ENCODE measurements around the gene OARD1. TPM values are rescaled to one million over a fixed set of nuclear protein-coding genes. Genes with fewer than 3 reads are reported as not detected.
"Not testable (repeated sequence)": the region's sequence is repeated elsewhere in the genome, so short reads cannot be mapped to it uniquely, and the experiment has no call there.

Gene OARD1
- total and polyA plus RNA-seq, 2 donors, result 44.8 to 50.9 TPM

GRCh38 chr6:41025966-41026530 is 46.1 kb downstream of the OARD1 start:
- Histone ChIP-seq H3K4me1 (ENCODE audit: control insufficient read depth in 2 of 2, insufficient read depth in 2 of 2, low read length in 2 of 2) (peaks cover 21 to 36% of the 10 kb centered on the region in 2 donors), H3K27ac (ENCODE audit: low read depth in 1 of 2, low read length in 1 of 2) (peak overlapping the region in 1 of 2 donors; percentile 93), H3K4me3 (ENCODE audit: low read length in 2 of 2) (peak overlapping the region; percentile 82), H3K9me3 (ENCODE audit: control insufficient read depth in 2 of 2, insufficient read depth in 1 of 2, low read length in 1 of 2) (no peaks in the 10 kb centered on the region), H3K27me3 (ENCODE audit: control insufficient read depth in 2 of 2, insufficient read depth in 1 of 2, low read length in 1 of 2) (no peaks in the 10 kb centered on the region), H3K36me3 (ENCODE audit: control insufficient read depth in 2 of 2, insufficient read depth in 2 of 2, low read length in 1 of 2) (peaks cover 3% of the 10 kb centered on the region in 2 donors)
- DNase-seq (ENCODE audit: low read depth in 6 of 9, low spot score in 9 of 9), result no peak
- 94% methylated on average over 3 of the region's 3 CpGs for WGBS

GRCh38 chr6:41023114-41023513 is 49.0 kb downstream of the OARD1 start:
- H3K36me3 ChIP-seq (ENCODE audit: control insufficient read depth in 2 of 2, insufficient read depth in 2 of 2, low read length in 1 of 2), result peaks cover 3% of the 10 kb centered on the region in 2 donors
- WGBS, result 98% methylated on average over 3 of the region's 3 CpGs

GRCh38 chr6:41022294-41022693 is 49.9 kb downstream of the OARD1 start:
- no peak overlapping the region for H3K27ac ChIP-seq (ENCODE audit: low read depth in 1 of 2, low read length in 1 of 2)

More at GRCh38 chr6:41023114-41023513, 49.0 kb downstream of the OARD1 start:
- no peak overlapping the region for H3K27ac ChIP-seq (ENCODE audit: low read depth in 1 of 2, low read length in 1 of 2)
- H3K4me1 ChIP-seq (ENCODE audit: control insufficient read depth in 2 of 2, insufficient read depth in 2 of 2, low read length in 2 of 2), result peaks cover 14 to 19% of the 10 kb centered on the region in 2 donors
- no peak overlapping the region for H3K4me3 ChIP-seq (ENCODE audit: low read length in 2 of 2)
- H3K27me3 ChIP-seq (ENCODE audit: control insufficient read depth in 2 of 2, insufficient read depth in 1 of 2, low read length in 1 of 2), result no peaks in the 10 kb centered on the region
- DNase-seq (ENCODE audit: low read depth in 6 of 9, low spot score in 9 of 9), result no peak
- no peaks in the 10 kb centered on the region for H3K9me3 ChIP-seq (ENCODE audit: control insufficient read depth in 2 of 2, insufficient read depth in 1 of 2, low read length in 1 of 2)

GRCh38 chr6:41021832-41022231 is 50.3 kb downstream of the OARD1 start:
- peaks cover 3% of the 10 kb centered on the region in 2 donors for H3K36me3 ChIP-seq (ENCODE audit: control insufficient read depth in 2 of 2, insufficient read depth in 2 of 2, low read length in 1 of 2)
- no peak overlapping the region for H3K27ac ChIP-seq (ENCODE audit: low read depth in 1 of 2, low read length in 1 of 2)
- H3K4me3 ChIP-seq (ENCODE audit: low read length in 2 of 2), result no peak overlapping the region
- 98% methylated on average over 3 of the region's 3 CpGs for WGBS
- no peaks in the 10 kb centered on the region for H3K9me3 ChIP-seq (ENCODE audit: control insufficient read depth in 2 of 2, insufficient read depth in 1 of 2, low read length in 1 of 2)
- H3K4me1 ChIP-seq (ENCODE audit: control insufficient read depth in 2 of 2, insufficient read depth in 2 of 2, low read length in 2 of 2), result peaks cover 14 to 18% of the 10 kb centered on the region in 2 donors
- no peak for DNase-seq (ENCODE audit: low read depth in 6 of 9, low spot score in 9 of 9)
- H3K27me3 ChIP-seq (ENCODE audit: control insufficient read depth in 2 of 2, insufficient read depth in 1 of 2, low read length in 1 of 2), result no peaks in the 10 kb centered on the region

More at GRCh38 chr6:41022294-41022693, 49.9 kb downstream of the OARD1 start:
- Histone ChIP-seq H3K36me3 (ENCODE audit: control insufficient read depth in 2 of 2, insufficient read depth in 2 of 2, low read length in 1 of 2) (peaks cover 3% of the 10 kb centered on the region in 2 donors), H3K27me3 (ENCODE audit: control insufficient read depth in 2 of 2, insufficient read depth in 1 of 2, low read length in 1 of 2) (no peaks in the 10 kb centered on the region), H3K4me3 (ENCODE audit: low read length in 2 of 2) (no peak overlapping the region), H3K9me3 (ENCODE audit: control insufficient read depth in 2 of 2, insufficient read depth in 1 of 2, low read length in 1 of 2) (no peaks in the 10 kb centered on the region), H3K4me1 (ENCODE audit: control insufficient read depth in 2 of 2, insufficient read depth in 2 of 2, low read length in 2 of 2) (peaks cover 12 to 19% of the 10 kb centered on the region in 2 donors)
- DNase-seq (ENCODE audit: low read depth in 6 of 9, low spot score in 9 of 9), result no peak

GRCh38 chr6:41017663-41018062 is 54.5 kb downstream of the OARD1 start:
- Histone ChIP-seq H3K9me3 (ENCODE audit: control insufficient read depth in 2 of 2, insufficient read depth in 1 of 2, low read length in 1 of 2) (no peaks in the 10 kb centered on the region), H3K4me1 (ENCODE audit: control insufficient read depth in 2 of 2, insufficient read depth in 2 of 2, low read length in 2 of 2) (peaks cover 6 to 11% of the 10 kb centered on the region in 2 donors), H3K4me3 (ENCODE audit: low read length in 2 of 2) (no peak overlapping the region), H3K27ac (ENCODE audit: low read depth in 1 of 2, low read length in 1 of 2) (no peak overlapping the region), H3K27me3 (ENCODE audit: control insufficient read depth in 2 of 2, insufficient read depth in 1 of 2, low read length in 1 of 2) (no peaks in the 10 kb centered on the region), H3K36me3 (ENCODE audit: control insufficient read depth in 2 of 2, insufficient read depth in 2 of 2, low read length in 1 of 2) (no peaks in the 10 kb centered on the region)
- WGBS, result 100% methylated on average over 1 of the region's 1 CpG
- DNase-seq (ENCODE audit: low read depth in 6 of 9, low spot score in 9 of 9), result no peak

GRCh38 chr6:41015860-41016259 is 56.3 kb downstream of the OARD1 start:
- not testable (repeated sequence) for DNase-seq (ENCODE audit: low read depth in 6 of 9, low spot score in 9 of 9); H3K36me3 ChIP-seq (ENCODE audit: control insufficient read depth in 2 of 2, insufficient read depth in 2 of 2, low read length in 1 of 2); H3K27me3 ChIP-seq (ENCODE audit: control insufficient read depth in 2 of 2, insufficient read depth in 1 of 2, low read length in 1 of 2); H3K9me3 ChIP-seq (ENCODE audit: control insufficient read depth in 2 of 2, insufficient read depth in 1 of 2, low read length in 1 of 2); H3K4me3 ChIP-seq (ENCODE audit: low read length in 2 of 2); H3K27ac ChIP-seq (ENCODE audit: low read depth in 1 of 2, low read length in 1 of 2)
- WGBS, result 99% methylated on average over 4 of the region's 5 CpGs
- H3K4me1 ChIP-seq (ENCODE audit: control insufficient read depth in 2 of 2, insufficient read depth in 2 of 2, low read length in 2 of 2), result peaks cover 6 to 11% of the 10 kb centered on the region in 2 donors

- WGBS, result 95% methylated on average over 4 of the region's 4 CpGs
- DNase-seq (ENCODE audit: low read depth in 6 of 9, low spot score in 9 of 9), result no peak
- H3K27ac ChIP-seq (ENCODE audit: low read depth in 1 of 2, low read length in 1 of 2), result no peak overlapping the region
- H3K4me3 ChIP-seq (ENCODE audit: low read length in 2 of 2), result no peak overlapping the region
- H3K27me3 ChIP-seq (ENCODE audit: control insufficient read depth in 2 of 2, insufficient read depth in 1 of 2, low read length in 1 of 2), result no peaks in the 10 kb centered on the region
- H3K9me3 ChIP-seq (ENCODE audit: control insufficient read depth in 2 of 2, insufficient read depth in 1 of 2, low read length in 1 of 2), result peaks cover 0 to 3% of the 10 kb centered on the region in 2 donors
- H3K36me3 ChIP-seq (ENCODE audit: control insufficient read depth in 2 of 2, insufficient read depth in 2 of 2, low read length in 1 of 2), result no peaks in the 10 kb centered on the region
- H3K4me1 ChIP-seq (ENCODE audit: control insufficient read depth in 2 of 2, insufficient read depth in 2 of 2, low read length in 2 of 2), result peaks cover 6 to 11% of the 10 kb centered on the region in 2 donors
These were observed 57.4 kb downstream of the OARD1 start for GRCh38 chr6:41014780-41015179.

Other genes starting within 250 kb of the OARD1 start
- gene UNC5CL, start 33.1 kb downstream of the OARD1 start, total RNA-seq, result 2.7 TPM
- 5.8 TPM for gene UNC5CL, start 33.1 kb downstream of the OARD1 start, polyA plus RNA-seq
- 0.38 TPM for gene TSPO2, start 29.9 kb downstream of the OARD1 start, total RNA-seq
- gene TSPO2, start 29.9 kb downstream of the OARD1 start, polyA plus RNA-seq, result 0.09 TPM
- gene APOBEC2, start 19.2 kb downstream of the OARD1 start, total RNA-seq, result 12.0 TPM
- gene APOBEC2, start 19.2 kb downstream of the OARD1 start, polyA plus RNA-seq, result 7.0 TPM
- gene NFYA, start 618 bp upstream of the OARD1 start, total RNA-seq, result 19.7 TPM
- gene NFYA, start 618 bp upstream of the OARD1 start, polyA plus RNA-seq, result 19.3 TPM
- gene TREML1, start 82.0 kb upstream of the OARD1 start, total RNA-seq, result 2.3 TPM
- 3.1 TPM for gene TREML1, start 82.0 kb upstream of the OARD1 start, polyA plus RNA-seq
- gene TREM2, start 90.8 kb upstream of the OARD1 start, total RNA-seq, result 1.7 TPM
- gene TREM2, start 90.8 kb upstream of the OARD1 start, polyA plus RNA-seq, result 7.5 TPM
- gene TREML2, start 128.8 kb upstream of the OARD1 start, total RNA-seq, result 11.1 TPM
- gene TREML2, start 128.8 kb upstream of the OARD1 start, polyA plus RNA-seq, result 1.3 TPM
- gene TREML4, start 156.0 kb upstream of the OARD1 start, total RNA-seq, result not detected
- 0.25 TPM for gene TREML4, start 156.0 kb upstream of the OARD1 start, polyA plus RNA-seq
- 1.0 TPM for gene TREM1, start 214.3 kb upstream of the OARD1 start, total RNA-seq
- gene TREM1, start 214.3 kb upstream of the OARD1 start, polyA plus RNA-seq, result 1.9 TPM